ENCODE data around the gene TPGS2. TPM values are rescaled to one million over a fixed set of nuclear protein-coding genes. Genes with fewer than 3 reads are reported as not detected.

TPGS2 gene
- total RNA-seq, 2 experiments from 2014 or later = 125 to 158 TPM

- CTCF ChIA-PET = no interaction called here
- POLR2A ChIA-PET = no interaction called here
- no peak overlapping the region for H3K27ac Mint-ChIP-seq
These were observed 11.0 kb upstream of the TPGS2 start for GRCh38 chr18:36839835-36840234.

GRCh38 chr18:36835927-36836326 is 7.1 kb upstream of the TPGS2 start:
- Mint-ChIP-seq H3K27ac (no peak overlapping the region), H3K9me3 (peaks cover 2% of the 10 kb centered on the region)
- CTCF ChIA-PET = no interaction called here

More at GRCh38 chr18:36839835-36840234, 11.0 kb upstream of the TPGS2 start:
- H3K4me3 Mint-ChIP-seq = no peak overlapping the region
- H3K9me3 Mint-ChIP-seq = peaks cover 2% of the 10 kb centered on the region
- DNase-seq = no peak
- H3K36me3 Mint-ChIP-seq (ENCODE audit: low read depth) = peaks cover 35% of the 10 kb centered on the region
- H3K27me3 Mint-ChIP-seq = no peaks in the 10 kb centered on the region
- H3K4me1 Mint-ChIP-seq = peaks cover 7% of the 10 kb centered on the region

GRCh38 chr18:36833120-36833519 is 4.3 kb upstream of the TPGS2 start:
- H3K4me3 Mint-ChIP-seq = no peak overlapping the region
- DNase-seq = no peak
- peaks cover 24% of the 10 kb centered on the region for H3K4me1 Mint-ChIP-seq
- no peaks in the 10 kb centered on the region for H3K9me3 Mint-ChIP-seq
- no peak overlapping the region for H3K27ac Mint-ChIP-seq
- no peaks in the 10 kb centered on the region for H3K27me3 Mint-ChIP-seq
- CTCF ChIA-PET = interaction anchor here (1.1 to 1.5 kb wide), 2 partner anchors 9 to 36 kb away, joined by 3 read pairs; no protein-coding TSS in a partner anchor
- POLR2A ChIA-PET = no interaction called here
- H3K36me3 Mint-ChIP-seq (ENCODE audit: low read depth) = peaks cover 20% of the 10 kb centered on the region

More at GRCh38 chr18:36835927-36836326, 7.1 kb upstream of the TPGS2 start:
- no peak for DNase-seq
- H3K4me3 Mint-ChIP-seq = no peak overlapping the region
- POLR2A ChIA-PET = no interaction called here
- H3K27me3 Mint-ChIP-seq = no peaks in the 10 kb centered on the region
- H3K36me3 Mint-ChIP-seq (ENCODE audit: low read depth) = peaks cover 32% of the 10 kb centered on the region
- peaks cover 9% of the 10 kb centered on the region for H3K4me1 Mint-ChIP-seq

GRCh38 chr18:36831139-36831538 is 2.3 kb upstream of the TPGS2 start:
- ChIA-PET CTCF (no interaction called here), POLR2A (no interaction called here)
- Mint-ChIP-seq H3K9me3 (no peaks in the 10 kb centered on the region), H3K4me3 (no peak overlapping the region), H3K36me3 (ENCODE audit: low read depth) (peaks cover 14% of the 10 kb centered on the region), H3K27ac (no peak overlapping the region), H3K4me1 (peaks cover 41% of the 10 kb centered on the region), H3K27me3 (no peaks in the 10 kb centered on the region)
- DNase-seq = no peak

- DNase-seq = no peak
- peaks cover 13% of the 10 kb centered on the region for H3K36me3 Mint-ChIP-seq (ENCODE audit: low read depth)
- H3K4me3 Mint-ChIP-seq = peak overlapping the region; percentile 96
- ChIA-PET CTCF (interaction anchor here (1.3 to 2.1 kb wide), 2 partner anchors 22 to 24 kb away, joined by 4 read pairs; no protein-coding TSS in a partner anchor), POLR2A (no interaction called here)
- H3K27ac Mint-ChIP-seq = peak overlapping the region; percentile 98
- H3K27me3 Mint-ChIP-seq = no peaks in the 10 kb centered on the region
- H3K4me1 Mint-ChIP-seq = peaks cover 41% of the 10 kb centered on the region
- no peaks in the 10 kb centered on the region for H3K9me3 Mint-ChIP-seq
These were observed 1.3 kb upstream of the TPGS2 start for GRCh38 chr18:36830158-36830495.

- Mint-ChIP-seq H3K27ac (peak overlapping the region; percentile 98), H3K36me3 (ENCODE audit: low read depth) (peaks cover 18% of the 10 kb centered on the region), H3K9me3 (no peaks in the 10 kb centered on the region), H3K4me1 (peaks cover 45% of the 10 kb centered on the region), H3K27me3 (no peaks in the 10 kb centered on the region), H3K4me3 (peak overlapping the region; percentile 96)
- DNase-seq = no peak
- ChIA-PET POLR2A (interaction anchor here (0.6 kb wide), 1 partner anchor 11 kb away, joined by 3 read pairs; no protein-coding TSS in a partner anchor), CTCF (interaction anchor here (0.6 to 2.1 kb wide), 9 partner anchors 9 to 30 kb away, joined by 3 to 12 read pairs (median 4); no protein-coding TSS in a partner anchor)
These were observed 758 bp upstream of the TPGS2 start for GRCh38 chr18:36829362-36830157.

- ChIA-PET POLR2A (no interaction called here), CTCF (interaction anchor here (0.8 to 2.1 kb wide), 6 partner anchors 11 to 31 kb away, joined by 3 to 12 read pairs (median 4); no protein-coding TSS in a partner anchor)
- peak overlapping the region; percentile 98 for H3K27ac Mint-ChIP-seq
- H3K4me3 Mint-ChIP-seq = peak overlapping the region; percentile 96
- peaks cover 29% of the 10 kb centered on the region for H3K36me3 Mint-ChIP-seq (ENCODE audit: low read depth)
- peaks cover 54% of the 10 kb centered on the region for H3K4me1 Mint-ChIP-seq
- no peaks in the 10 kb centered on the region for H3K9me3 Mint-ChIP-seq
- no peak for DNase-seq
- H3K27me3 Mint-ChIP-seq = no peaks in the 10 kb centered on the region
These were observed 609 bp downstream of the TPGS2 start for GRCh38 chr18:36828157-36828629.

- H3K36me3 Mint-ChIP-seq (ENCODE audit: low read depth) = peaks cover 36% of the 10 kb centered on the region
- no peak for DNase-seq
- H3K4me3 Mint-ChIP-seq = no peak overlapping the region
- ChIA-PET CTCF (no interaction called here), POLR2A (no interaction called here)
- no peak overlapping the region for H3K27ac Mint-ChIP-seq
- H3K9me3 Mint-ChIP-seq = no peaks in the 10 kb centered on the region
- peaks cover 52% of the 10 kb centered on the region for H3K4me1 Mint-ChIP-seq
- no peaks in the 10 kb centered on the region for H3K27me3 Mint-ChIP-seq
These were observed 2.2 kb downstream of the TPGS2 start for GRCh38 chr18:36826556-36826955.

GRCh38 chr18:36825526-36825925 is 3.3 kb downstream of the TPGS2 start:
- no peak overlapping the region for H3K27ac Mint-ChIP-seq
- H3K4me3 Mint-ChIP-seq = no peak overlapping the region
- peaks cover 42% of the 10 kb centered on the region for H3K4me1 Mint-ChIP-seq
- H3K27me3 Mint-ChIP-seq = no peaks in the 10 kb centered on the region
- H3K9me3 Mint-ChIP-seq = no peaks in the 10 kb centered on the region
- peaks cover 44% of the 10 kb centered on the region for H3K36me3 Mint-ChIP-seq (ENCODE audit: low read depth)
- ChIA-PET CTCF (no interaction called here), POLR2A (no interaction called here)
- no peak for DNase-seq

GRCh38 chr18:36821681-36822080 is 7.1 kb downstream of the TPGS2 start:
- no peaks in the 10 kb centered on the region for H3K9me3 Mint-ChIP-seq
- H3K4me3 Mint-ChIP-seq = no peak overlapping the region
- H3K27ac Mint-ChIP-seq = no peak overlapping the region
- no peaks in the 10 kb centered on the region for H3K27me3 Mint-ChIP-seq
- ChIA-PET POLR2A (no interaction called here), CTCF (interaction anchor here (2.5 kb wide), 1 partner anchor 11 kb away, joined by 6 read pairs; no protein-coding TSS in a partner anchor)
- no peak for DNase-seq
- H3K36me3 Mint-ChIP-seq (ENCODE audit: low read depth) = peaks cover 57% of the 10 kb centered on the region
- H3K4me1 Mint-ChIP-seq = peaks cover 18% of the 10 kb centered on the region

GRCh38 chr18:36819621-36820020 is 9.2 kb downstream of the TPGS2 start:
- H3K9me3 Mint-ChIP-seq = no peaks in the 10 kb centered on the region
- H3K27me3 Mint-ChIP-seq = no peaks in the 10 kb centered on the region
- no peak overlapping the region for H3K4me3 Mint-ChIP-seq
- ChIA-PET CTCF (interaction anchor here (0.6 to 2.2 kb wide), 2 partner anchors 10 to 1436 kb away, joined by 3 to 7 read pairs; no protein-coding TSS in a partner anchor), POLR2A (no interaction called here)
- peaks cover 13% of the 10 kb centered on the region for H3K4me1 Mint-ChIP-seq
- no peak for DNase-seq
- H3K36me3 Mint-ChIP-seq (ENCODE audit: low read depth) = peaks cover 53% of the 10 kb centered on the region
- H3K27ac Mint-ChIP-seq = no peak overlapping the region

- H3K27me3 Mint-ChIP-seq = no peaks in the 10 kb centered on the region
- H3K4me3 Mint-ChIP-seq = no peak overlapping the region
- POLR2A ChIA-PET = interaction anchor here (0.7 kb wide), 1 partner anchor 11 kb away, joined by 3 read pairs; the partner anchor contains the start of gene KIAA1328
- peaks cover 45% of the 10 kb centered on the region for H3K36me3 Mint-ChIP-seq (ENCODE audit: low read depth)
- peaks cover 3% of the 10 kb centered on the region for H3K4me1 Mint-ChIP-seq
- no peaks in the 10 kb centered on the region for H3K9me3 Mint-ChIP-seq
- CTCF ChIA-PET = interaction anchor here (0.6 to 2.2 kb wide), 2 partner anchors 9 to 11 kb away, joined by 7 read pairs; no protein-coding TSS in a partner anchor
- no peak for DNase-seq
- H3K27ac Mint-ChIP-seq = no peak overlapping the region
These were observed 10.2 kb downstream of the TPGS2 start for GRCh38 chr18:36818652-36819051.

- H3K4me1 Mint-ChIP-seq = peaks cover 3% of the 10 kb centered on the region
- H3K9me3 Mint-ChIP-seq = no peaks in the 10 kb centered on the region
- no peak overlapping the region for H3K27ac Mint-ChIP-seq
- CTCF ChIA-PET = interaction anchor here (1.2 kb wide), 1 partner anchor 12 kb away, joined by 4 read pairs; the partner anchor contains the start of genes KIAA1328 and TPGS2
- POLR2A ChIA-PET = no interaction called here
- peaks cover 47% of the 10 kb centered on the region for H3K36me3 Mint-ChIP-seq (ENCODE audit: low read depth)
- no peak overlapping the region for H3K4me3 Mint-ChIP-seq
- H3K27me3 Mint-ChIP-seq = no peaks in the 10 kb centered on the region
- DNase-seq = no peak
These were observed 11.8 kb downstream of the TPGS2 start for GRCh38 chr18:36817039-36817438.
